Measurements from ENCODE around the gene NBL1. TPM values are rescaled to one million over a fixed set of nuclear protein-coding genes. Genes with fewer than 3 reads are reported as not detected.

NBL1 gene
- total RNA-seq, 6 experiments from 2014 or later: 89.6 to 182 (median 104) TPM

DNA sequence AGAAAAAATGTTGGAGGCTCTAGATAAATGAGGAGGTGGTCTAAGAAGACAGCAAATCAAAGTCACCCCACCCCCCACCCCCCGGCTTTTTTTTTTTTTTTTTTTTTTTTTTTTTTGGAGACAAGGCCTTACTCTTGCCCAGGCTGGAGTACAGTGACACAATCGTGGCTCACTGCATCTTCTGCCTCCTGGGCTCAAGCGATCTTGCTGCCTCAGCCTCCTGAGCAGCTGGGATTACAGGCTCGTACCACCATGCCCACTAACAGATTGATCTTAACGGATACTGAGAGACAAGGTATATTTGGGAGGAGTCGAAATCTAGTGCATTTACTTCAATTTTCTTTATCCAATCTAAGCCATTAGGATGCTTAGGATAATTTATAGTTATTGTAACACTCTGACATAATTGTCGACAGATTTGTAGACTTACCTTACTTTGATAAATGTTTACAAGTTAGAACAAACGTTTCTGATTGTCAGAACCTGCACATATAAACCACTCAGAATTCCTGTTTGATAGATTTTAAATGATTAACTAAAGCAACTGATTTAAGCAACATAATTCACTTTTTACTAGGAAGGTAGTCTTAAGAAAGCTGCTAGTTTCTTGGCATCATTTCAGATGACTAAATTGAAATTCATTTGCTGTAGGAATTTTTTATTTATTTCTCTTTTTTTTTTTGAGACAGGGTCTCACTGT lies 33.7 kb upstream of the NBL1 start:
- H3K9me3 Mint-ChIP-seq: no peaks in the 10 kb centered on the region
- TF ChIP-seq CTCF (IDR thresholded peaks at IDR 0.05): no peak
- peaks cover 4% of the 10 kb centered on the region; the same call in 1 of the 2 replicates for H3K36me3 Mint-ChIP-seq (ENCODE audit: low read depth)
- no peaks in the 10 kb centered on the region for H3K27me3 Mint-ChIP-seq (ENCODE audit: insufficient read depth)
- peak overlapping the region; percentile 65 for H3K27ac Mint-ChIP-seq
- H3K4me1 Mint-ChIP-seq (ENCODE audit: low read depth): peaks cover 56% of the 10 kb centered on the region
- peak overlapping the region; percentile 46; the same call in 1 of the 2 replicates for H3K4me3 Mint-ChIP-seq
- DNase-seq: no peak

DNA sequence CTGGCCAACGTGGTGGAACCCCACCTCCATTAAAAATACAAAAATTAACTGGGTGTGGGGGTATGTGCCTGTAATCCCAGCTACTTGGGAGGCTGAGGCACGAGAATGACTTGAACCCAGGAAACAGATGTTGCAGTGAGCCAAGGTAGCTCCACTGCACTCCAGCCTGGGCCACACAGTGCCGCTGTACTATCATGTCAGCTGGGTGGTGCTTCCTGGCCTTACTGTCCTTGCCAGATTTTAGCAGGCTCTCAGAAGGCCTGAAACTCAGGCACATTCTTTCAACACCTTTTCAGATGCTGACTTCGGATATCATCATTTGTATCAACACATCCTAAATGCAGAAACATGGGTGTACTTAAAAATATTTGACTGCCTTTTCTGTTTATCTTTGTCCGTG lies 31.6 kb upstream of the NBL1 start:
- H3K36me3 Mint-ChIP-seq (ENCODE audit: low read depth): peaks cover 6% of the 10 kb centered on the region; the same call in 1 of the 2 replicates
- no peaks in the 10 kb centered on the region for H3K27me3 Mint-ChIP-seq (ENCODE audit: insufficient read depth)
- H3K9me3 Mint-ChIP-seq: no peaks in the 10 kb centered on the region
- DNase-seq: no peak
- TF ChIP-seq CTCF (IDR thresholded peaks at IDR 0.05): no peak
- no peak overlapping the region for H3K27ac Mint-ChIP-seq
- H3K4me1 Mint-ChIP-seq (ENCODE audit: low read depth): peaks cover 55% of the 10 kb centered on the region
- H3K4me3 Mint-ChIP-seq: no peak overlapping the region

DNA sequence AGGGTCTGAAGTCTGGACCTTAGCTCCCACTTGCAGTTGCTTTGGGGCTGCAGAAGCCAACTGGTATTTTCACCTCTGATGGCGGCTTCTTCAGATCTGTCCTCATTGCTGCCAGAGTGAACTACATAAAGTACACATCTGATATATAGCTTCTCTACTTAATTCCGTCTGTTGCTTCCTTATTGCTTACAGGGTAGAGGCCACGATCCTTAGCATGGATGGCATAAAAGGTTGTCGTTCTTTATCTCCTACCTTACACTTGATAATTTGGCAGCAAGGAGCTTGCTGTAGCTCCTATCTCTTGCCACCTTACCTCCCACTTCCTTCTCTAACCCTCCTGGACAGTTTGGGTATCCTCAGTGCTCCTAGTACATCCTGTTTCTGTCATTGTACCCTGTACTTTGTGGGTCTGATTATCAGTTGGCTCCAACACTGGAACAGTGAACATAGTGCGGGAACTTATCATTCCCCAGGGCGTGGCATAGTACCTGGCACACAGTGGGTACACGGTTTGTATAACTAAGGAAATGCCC lies 30.9 kb upstream of the NBL1 start:
- Mint-ChIP-seq H3K4me1 (ENCODE audit: low read depth) (peaks cover 50% of the 10 kb centered on the region), H3K27me3 (ENCODE audit: insufficient read depth) (no peaks in the 10 kb centered on the region), H3K36me3 (ENCODE audit: low read depth) (peaks cover 6% of the 10 kb centered on the region; the same call in 1 of the 2 replicates), H3K9me3 (no peaks in the 10 kb centered on the region), H3K4me3 (no peak overlapping the region), H3K27ac (no peak overlapping the region)
- no peak for DNase-seq
- no peak for TF ChIP-seq CTCF (IDR thresholded peaks at IDR 0.05)

DNA sequence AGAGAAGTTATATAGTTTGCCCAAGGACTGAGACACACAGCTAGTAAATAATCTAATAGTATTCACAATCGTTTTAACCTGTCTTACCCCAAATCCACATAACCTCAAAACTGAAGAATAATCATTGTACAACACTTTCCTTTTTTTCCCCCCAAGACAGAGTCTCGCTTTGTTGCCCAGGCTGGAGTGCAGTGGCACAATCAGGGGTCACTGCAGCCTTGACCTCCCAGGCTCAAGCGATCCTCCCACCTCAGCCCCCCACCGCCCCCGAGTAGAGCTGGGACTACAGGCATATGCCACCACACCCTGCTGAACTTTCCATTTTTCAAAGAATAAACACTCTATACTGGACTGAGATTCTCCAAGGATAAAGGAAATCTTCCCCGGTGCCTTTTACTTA lies 28.7 kb upstream of the NBL1 start:
- TF ChIP-seq CTCF (IDR thresholded peaks at IDR 0.05): no peak
- H3K4me1 Mint-ChIP-seq (ENCODE audit: low read depth): peaks cover 58% of the 10 kb centered on the region
- DNase-seq: no peak

DNA sequence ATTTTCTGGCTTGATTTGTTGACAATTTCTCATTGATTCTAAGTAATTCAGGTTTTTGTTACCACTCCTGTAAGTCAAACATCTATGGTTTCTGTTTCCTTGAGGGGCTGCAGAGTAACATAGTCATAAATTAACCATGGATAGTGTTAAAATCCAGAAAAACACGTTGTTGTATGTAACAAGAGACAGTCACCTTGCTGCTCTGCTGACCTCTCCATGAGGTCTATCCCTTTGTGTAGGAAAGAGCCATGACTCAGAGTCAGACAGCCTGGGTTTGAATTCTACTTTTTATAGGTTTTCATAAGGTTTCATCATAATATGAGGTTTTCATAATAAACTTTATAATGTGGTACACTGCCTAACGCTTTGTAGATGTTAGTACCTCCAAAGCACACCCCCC lies 27.6 kb upstream of the NBL1 start:
- DNase-seq: no peak
- Mint-ChIP-seq H3K27ac (peak overlapping the region; percentile 67), H3K27me3 (ENCODE audit: insufficient read depth) (no peaks in the 10 kb centered on the region), H3K9me3 (no peaks in the 10 kb centered on the region), H3K36me3 (ENCODE audit: low read depth) (peaks cover 6% of the 10 kb centered on the region; the same call in 1 of the 2 replicates), H3K4me1 (ENCODE audit: low read depth) (peaks cover 65% of the 10 kb centered on the region), H3K4me3 (no peak overlapping the region)
- no peak for TF ChIP-seq CTCF (IDR thresholded peaks at IDR 0.05)

More for the DNA sequence above, 28.7 kb upstream of the NBL1 start:
- 0 out of 2 replicates have a peak overlapping the region, but pooled peaks have one; percentile 1 for H3K27ac Mint-ChIP-seq
- H3K9me3 Mint-ChIP-seq: no peaks in the 10 kb centered on the region
- peaks cover 6% of the 10 kb centered on the region; the same call in 1 of the 2 replicates for H3K36me3 Mint-ChIP-seq (ENCODE audit: low read depth)
- no peak overlapping the region for H3K4me3 Mint-ChIP-seq
- no peaks in the 10 kb centered on the region for H3K27me3 Mint-ChIP-seq (ENCODE audit: insufficient read depth)
